Nephron progenitor cell (in vitro differentiated cells): Measurements from ENCODE around the gene RNF14.

Experiments
- DNase-seq: peaks from one replicate; pipeline ENCODE4 v3.0.0; 2021
- H3K27ac Mint-ChIP-seq: 2 replicates; pipeline ENCODE4 v1.8.0; 2021; ENCODE audit warnings: mild to moderate bottlenecking, moderate library complexity, mixed read lengths
- H3K27me3 Mint-ChIP-seq: 2 replicates; pipeline ENCODE4 v1.8.0; 2021; ENCODE audit warnings: mild to moderate bottlenecking, low read depth, mixed read lengths; ENCODE audit not compliant: poor library complexity
- H3K36me3 Mint-ChIP-seq: 2 replicates; pipeline ENCODE4 v1.8.0; 2021; ENCODE audit warnings: low read depth, mixed read lengths
- H3K4me1 Mint-ChIP-seq: 2 replicates; pipeline ENCODE4 v1.8.0; 2021; ENCODE audit warnings: mixed read lengths
- H3K4me3 Mint-ChIP-seq: 2 replicates; pipeline ENCODE4 v1.8.0; 2021; ENCODE audit warnings: mild to moderate bottlenecking, moderate library complexity, mixed read lengths
- H3K9me3 Mint-ChIP-seq: 2 replicates; pipeline ENCODE4 v1.8.0; 2021; ENCODE audit warnings: mild to moderate bottlenecking, moderate library complexity, mixed read lengths
- CTCF ChIP-seq: fragments of 200-600 bp; sonication (generic); IDR thresholded peaks from 2 replicates; pipeline ENCODE4 v1.5.0; 2021; ENCODE audit warnings: antibody characterized with exemption

Gene RNF14

GRCh38 chr5:142009886-142010285 is 41.0 kb downstream of the RNF14 start:
- Mint-ChIP-seq H3K4me3 (no peak overlapping the region), H3K27ac (no peak overlapping the region), H3K36me3 (peaks cover 48% of the 10 kb centered on the region), H3K9me3 (no peaks in the 10 kb centered on the region), H3K4me1 (peaks cover 29% of the 10 kb centered on the region), H3K27me3 (peaks cover 3% of the 10 kb centered on the region)
- no peak for TF ChIP-seq CTCF
- DNase-seq: no peak

GRCh38 chr5:142011572-142012185 is 42.8 kb downstream of the RNF14 start:
- Mint-ChIP-seq H3K27me3 (peaks cover 6% of the 10 kb centered on the region), H3K4me3 (peak overlapping the region; percentile 88), H3K9me3 (no peaks in the 10 kb centered on the region), H3K27ac (no peak overlapping the region), H3K36me3 (peaks cover 35% of the 10 kb centered on the region), H3K4me1 (peaks cover 36% of the 10 kb centered on the region)
- DNase-seq: no peak
- no peak for TF ChIP-seq CTCF

- Mint-ChIP-seq H3K4me1 (peaks cover 36% of the 10 kb centered on the region), H3K27ac (no peak overlapping the region), H3K27me3 (peaks cover 10% of the 10 kb centered on the region), H3K4me3 (peak overlapping the region; percentile 88), H3K36me3 (peaks cover 29% of the 10 kb centered on the region), H3K9me3 (no peaks in the 10 kb centered on the region)
- peak; percentile 26 for DNase-seq
- TF ChIP-seq CTCF: peak; percentile 23
Measured at GRCh38 chr5:142012186-142012785, 43.4 kb downstream of the RNF14 start.

- peaks cover 23% of the 10 kb centered on the region for H3K36me3 Mint-ChIP-seq
- H3K27ac Mint-ChIP-seq: no peak within 1 kb of the TSS
- no peaks in the 10 kb centered on the region for H3K9me3 Mint-ChIP-seq
- TF ChIP-seq CTCF: no peak
- DNase-seq: peak; percentile 76
- peak within 1 kb of the TSS; percentile 88 for H3K4me3 Mint-ChIP-seq
- peaks cover 36% of the 10 kb centered on the region for H3K4me1 Mint-ChIP-seq
- peaks cover 10% of the 10 kb centered on the region for H3K27me3 Mint-ChIP-seq
Measured at GRCh38 chr5:142012792-142013388, 44.0 kb downstream of the RNF14 start, which contains the start of gene GNPDA1. Gene GNPDA1 (minus strand): TSS chr5:142013027. CDS start chr5:142012035, 992 bp downstream.

- Mint-ChIP-seq H3K4me1 (peaks cover 36% of the 10 kb centered on the region), H3K27me3 (peaks cover 12% of the 10 kb centered on the region), H3K4me3 (peak overlapping the region; percentile 88), H3K9me3 (no peaks in the 10 kb centered on the region), H3K36me3 (peaks cover 13% of the 10 kb centered on the region), H3K27ac (no peak overlapping the region)
- no peak for TF ChIP-seq CTCF
- no peak for DNase-seq
Measured at GRCh38 chr5:142013734-142014521, 45.0 kb downstream of the RNF14 start.
